Activated CD4-positive, CD25-positive, alpha-beta regulatory T cell treated with anti-CD3 and anti-CD28 coated beads, Interleukin-2, amount 50 U/mL, for 24 hours (primary cell): ENCODE data around the gene TEP1.
"Not testable (repeated sequence)": the region's sequence is repeated elsewhere in the genome, so short reads cannot be mapped to it uniquely, and the experiment has no call there.

Experiments
- ATAC-seq, 2 donors: fragments of 150-1000 bp; cut with Tn5 transposase; one replicate each; pipeline ENCODE4 v1.10.0; 2021; ENCODE audit warnings: mild to moderate bottlenecking in 1 of 2, moderate library complexity in 1 of 2

TEP1 gene

DNA sequence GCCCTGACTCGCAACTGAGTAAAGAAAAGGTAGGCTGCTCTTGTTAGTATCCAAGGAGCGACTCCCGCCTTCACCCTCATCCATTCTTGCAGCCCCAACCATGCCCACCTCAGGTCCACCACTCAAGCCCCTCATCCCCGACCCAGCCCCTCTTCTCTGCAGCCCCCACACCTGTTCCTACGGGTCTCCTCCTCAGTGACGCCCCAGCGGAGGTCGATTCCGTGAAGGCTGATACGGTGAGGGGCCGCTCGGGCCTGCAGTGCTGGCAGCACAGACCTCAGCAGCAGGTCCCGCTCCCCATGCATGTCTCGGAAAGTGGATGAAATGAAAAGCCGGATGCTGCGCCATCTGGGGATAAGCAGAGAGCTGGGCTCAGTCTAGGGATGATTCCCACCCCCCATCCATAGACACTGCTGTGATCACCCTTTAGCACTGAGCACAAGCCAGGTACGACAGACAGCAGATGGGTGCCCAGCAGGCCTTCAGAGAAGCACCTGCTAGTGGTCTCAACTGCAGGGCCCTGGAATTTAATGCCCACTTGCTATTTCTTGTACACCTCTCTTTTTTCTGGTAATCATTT is 26.9 kb downstream of the TEP1 start:
- ATAC-seq: no peak

DNA sequence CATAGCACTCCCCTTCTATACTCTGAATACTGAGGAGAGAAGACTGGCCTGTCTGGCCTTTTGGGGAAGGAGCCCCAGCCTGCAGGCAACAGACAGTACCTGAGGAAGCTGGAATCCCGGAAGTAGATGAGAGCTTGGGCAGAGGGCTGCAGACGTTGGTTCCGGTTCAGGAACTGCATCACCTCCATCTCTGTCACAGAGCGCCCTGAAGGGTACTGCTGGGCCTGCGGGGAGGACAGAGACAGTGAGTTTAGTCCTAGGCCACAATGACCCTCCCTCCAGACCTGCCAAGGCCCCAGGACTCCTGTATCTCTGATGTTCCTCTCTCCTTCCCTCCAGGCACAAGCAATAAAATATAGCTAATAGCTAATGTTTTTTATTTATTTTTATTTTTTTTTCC is 28.4 kb downstream of the TEP1 start:
- ATAC-seq: no peak

DNA sequence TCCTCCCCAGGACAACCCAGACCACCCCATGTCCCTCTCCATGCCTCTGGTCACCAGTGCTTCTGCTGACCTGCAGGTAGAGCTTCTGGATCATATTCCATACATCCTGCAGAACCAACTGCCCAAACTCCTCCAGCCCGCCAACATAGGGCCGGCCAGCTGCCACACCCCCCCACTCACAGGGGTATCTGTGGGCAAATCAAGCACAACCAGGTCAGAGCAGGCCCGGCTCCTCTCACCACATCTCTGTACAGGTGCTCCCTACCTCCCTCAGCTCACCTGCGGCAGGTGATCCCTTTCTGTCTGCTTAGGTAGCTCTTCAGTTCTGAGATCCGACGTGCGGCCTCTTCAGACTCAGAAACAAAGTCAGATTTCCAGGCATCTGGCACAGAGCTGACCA is 29.0 kb downstream of the TEP1 start:
- no peak for ATAC-seq

DNA sequence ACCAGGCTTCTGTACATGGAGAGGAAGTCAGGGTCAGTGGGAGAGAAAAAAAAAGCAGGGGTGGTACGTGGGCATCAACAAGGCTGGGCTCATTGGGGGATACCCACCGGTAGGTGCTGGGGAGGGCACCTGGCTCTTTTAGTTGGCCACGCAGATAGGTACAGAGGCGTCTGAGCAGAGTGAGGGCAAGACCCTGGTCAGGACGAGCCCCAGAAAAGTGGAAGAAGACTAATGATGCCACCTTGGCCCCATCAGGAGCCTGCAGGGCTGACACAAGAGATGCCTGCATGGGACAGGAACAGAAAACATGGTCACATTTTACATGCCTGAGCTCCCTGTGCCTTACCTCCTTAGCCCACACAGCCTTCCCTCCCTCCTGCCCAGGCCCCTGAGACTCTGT is 29.7 kb downstream of the TEP1 start:
- ATAC-seq: no peak

DNA sequence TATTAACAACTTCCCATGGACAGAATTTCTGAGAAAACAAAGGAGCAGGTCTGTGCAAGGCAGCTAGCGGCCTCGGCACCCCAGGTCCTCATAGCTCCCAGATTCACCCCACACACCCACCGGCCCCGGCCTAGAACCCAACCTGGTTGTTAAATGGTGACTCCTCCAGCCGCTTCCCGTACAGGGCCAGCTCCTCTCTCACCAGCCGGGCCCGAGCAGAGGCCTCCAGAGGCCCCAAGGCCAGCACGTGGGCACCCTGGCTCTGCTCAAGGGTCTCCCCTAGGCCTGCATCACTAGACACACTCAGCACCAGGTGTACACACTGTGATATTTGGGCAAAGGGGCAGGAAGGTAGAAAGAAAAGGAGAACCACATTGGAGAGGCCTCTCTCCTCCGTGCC is 30.3 kb downstream of the TEP1 start:
- no peak for ATAC-seq

DNA sequence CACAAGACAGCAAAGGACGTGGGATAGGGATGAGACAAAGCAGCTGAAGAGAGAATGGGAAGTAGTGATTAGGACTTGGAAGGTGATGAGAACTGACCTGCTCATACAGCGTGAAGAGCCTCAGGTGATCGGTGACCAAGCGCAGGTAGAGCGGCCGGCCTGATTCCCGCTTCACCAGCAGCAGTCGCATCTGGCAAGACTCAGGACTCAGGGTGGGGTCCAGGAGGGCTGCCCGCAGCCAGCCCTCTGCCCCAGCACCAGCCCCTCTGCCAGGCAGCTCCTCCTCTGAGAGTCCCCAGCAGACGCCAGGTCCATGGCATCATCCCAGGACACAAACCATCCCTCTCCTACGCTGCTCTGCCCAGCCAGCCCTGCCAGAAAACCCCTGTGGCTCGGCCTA is 30.8 kb downstream of the TEP1 start:
- no peak for ATAC-seq

DNA sequence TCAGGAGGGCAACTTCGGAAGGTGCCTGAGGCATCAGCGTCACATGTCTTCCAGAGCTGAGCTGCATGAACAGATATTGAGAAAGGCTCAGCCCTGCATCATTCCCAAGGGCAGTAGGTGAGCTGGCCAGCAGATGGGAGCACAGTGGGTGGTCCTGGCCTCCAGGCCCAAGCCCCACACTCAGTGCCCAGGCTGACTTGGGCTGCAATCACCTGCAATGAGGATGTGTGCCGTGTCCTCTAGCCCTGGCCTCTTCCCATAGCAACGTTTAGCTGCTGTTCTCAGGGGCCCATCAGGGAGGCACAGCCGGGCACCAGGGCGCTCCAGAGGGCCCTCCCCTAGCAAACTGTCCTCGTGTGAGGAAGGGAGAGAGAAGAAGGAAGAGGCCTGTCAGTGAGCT is 32.0 kb downstream of the TEP1 start:
- ATAC-seq: no peak

DNA sequence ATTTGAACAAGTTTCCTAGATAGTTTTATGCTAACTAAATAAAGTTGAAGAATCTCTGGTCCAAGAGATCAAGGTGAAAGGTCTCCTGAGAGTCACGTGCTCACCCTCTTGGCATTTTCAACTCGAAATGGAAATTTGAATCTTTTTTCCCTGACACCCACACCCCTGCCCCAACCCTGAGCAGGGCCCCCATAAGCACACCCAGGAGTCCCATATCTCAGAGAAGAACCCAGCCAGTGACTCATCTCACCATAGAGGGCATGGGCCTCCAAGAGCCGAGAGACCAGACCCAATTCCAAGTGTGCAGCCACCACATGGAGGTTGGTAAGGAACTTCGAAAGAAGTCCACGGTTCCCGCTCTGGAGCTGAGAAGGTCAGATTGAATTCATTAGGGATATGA is 32.6 kb downstream of the TEP1 start:
- ATAC-seq: no peak

DNA sequence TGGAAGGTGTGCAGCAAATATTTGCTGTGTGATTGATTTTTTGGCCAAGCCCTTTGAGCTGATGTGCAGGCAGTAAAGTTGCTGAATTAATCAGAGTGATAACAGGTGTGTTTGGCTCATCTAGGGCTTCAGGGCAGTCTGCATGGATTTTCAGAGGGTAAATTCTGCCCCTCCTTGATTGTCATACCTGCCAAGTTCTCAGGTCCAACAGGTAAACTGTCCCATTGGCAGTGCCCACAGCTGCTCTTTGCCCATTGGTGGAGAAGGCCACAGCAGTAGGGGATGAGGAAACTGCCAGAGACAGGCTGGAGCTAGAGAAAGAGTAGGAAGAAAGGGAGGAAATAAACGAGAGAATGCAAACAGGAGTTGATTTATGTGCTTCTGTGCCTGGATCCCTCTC is 33.6 kb downstream of the TEP1 start:
- no peak for ATAC-seq

DNA sequence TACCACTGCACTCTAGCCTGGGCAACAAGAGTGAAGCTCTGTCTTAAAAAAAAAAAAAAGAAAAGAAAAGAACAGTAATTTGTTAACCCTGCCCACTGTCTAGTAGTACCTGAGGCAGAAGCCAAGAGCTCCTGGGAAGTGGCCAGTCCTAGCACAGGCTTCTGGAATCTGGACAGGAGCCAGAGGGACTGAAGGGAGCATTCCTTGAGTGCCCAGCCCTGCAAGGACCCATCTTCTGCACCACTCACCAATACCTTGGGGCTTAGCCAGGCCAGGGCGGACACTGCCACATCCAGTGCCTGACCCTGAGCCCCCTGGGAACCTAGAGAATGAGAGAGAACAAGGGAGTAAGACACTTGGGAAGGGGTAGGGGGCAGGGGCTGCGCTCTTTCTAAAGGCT is 36.1 kb downstream of the TEP1 start:
- ATAC-seq: no peak

DNA sequence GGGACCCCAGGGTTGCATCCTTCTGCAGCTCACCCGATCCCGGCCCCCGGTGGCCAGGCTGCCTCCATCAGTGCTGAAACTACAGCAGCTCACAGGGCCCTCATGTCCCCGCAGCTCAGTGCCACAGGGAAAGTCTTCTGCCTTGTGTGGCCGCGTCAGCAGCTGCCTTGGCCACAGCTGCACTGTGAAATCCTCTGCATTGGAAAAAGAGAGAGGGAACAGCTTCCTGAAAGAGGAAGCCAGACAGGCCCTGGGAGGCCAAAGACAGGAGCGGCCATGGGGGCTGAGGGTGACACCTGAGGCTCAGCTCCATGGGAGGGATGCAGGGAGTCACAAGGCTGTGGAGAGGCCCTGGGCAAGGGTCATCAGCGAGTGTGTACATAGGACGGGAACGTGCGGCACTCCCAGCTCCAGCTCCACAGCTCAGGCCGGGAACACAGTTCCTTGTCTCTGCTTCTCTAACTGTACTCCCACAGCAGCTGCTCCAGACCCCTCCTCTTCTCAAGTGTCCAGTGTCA is 37.2 kb downstream of the TEP1 start:
- no peak for ATAC-seq

DNA sequence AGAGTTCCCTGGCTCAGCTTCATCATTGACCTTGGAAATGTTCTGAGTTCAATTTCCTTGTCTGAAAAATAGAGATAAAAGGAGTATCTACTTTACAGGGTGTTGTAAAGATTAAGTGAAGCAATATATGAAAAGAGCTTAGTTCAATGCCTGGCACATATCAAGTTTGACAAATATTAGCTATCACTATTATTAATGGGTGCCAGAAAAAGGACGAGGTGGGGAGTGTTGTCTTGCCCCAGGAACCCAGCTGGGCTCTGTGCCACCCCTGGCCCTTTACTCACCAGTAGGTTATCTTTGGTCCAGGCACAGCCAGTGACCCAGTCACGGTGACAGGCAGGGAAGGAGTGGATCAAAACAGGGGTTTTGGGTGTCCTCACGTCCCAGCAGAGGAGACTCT is 37.8 kb downstream of the TEP1 start:
- ATAC-seq: no peak

DNA sequence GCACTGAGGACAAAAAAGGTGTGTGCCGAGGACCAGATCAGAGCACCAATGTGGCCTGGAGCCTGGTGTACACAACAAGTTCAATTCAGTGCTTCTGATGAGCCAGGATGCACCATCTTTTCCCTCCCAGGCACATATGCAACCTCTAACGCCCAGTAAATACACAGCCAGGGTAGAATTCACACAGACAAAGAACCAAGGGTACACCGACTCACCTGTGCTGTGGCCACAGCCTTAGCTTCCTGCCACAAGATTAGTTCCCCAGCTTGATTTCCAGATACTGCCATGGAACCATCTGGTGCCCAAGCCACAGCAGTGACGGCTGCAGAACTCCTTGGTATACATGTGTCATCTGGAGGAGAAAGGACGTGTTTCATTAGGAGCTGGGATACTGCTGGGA is 40.5 kb downstream of the TEP1 start:
- ATAC-seq: no peak

DNA sequence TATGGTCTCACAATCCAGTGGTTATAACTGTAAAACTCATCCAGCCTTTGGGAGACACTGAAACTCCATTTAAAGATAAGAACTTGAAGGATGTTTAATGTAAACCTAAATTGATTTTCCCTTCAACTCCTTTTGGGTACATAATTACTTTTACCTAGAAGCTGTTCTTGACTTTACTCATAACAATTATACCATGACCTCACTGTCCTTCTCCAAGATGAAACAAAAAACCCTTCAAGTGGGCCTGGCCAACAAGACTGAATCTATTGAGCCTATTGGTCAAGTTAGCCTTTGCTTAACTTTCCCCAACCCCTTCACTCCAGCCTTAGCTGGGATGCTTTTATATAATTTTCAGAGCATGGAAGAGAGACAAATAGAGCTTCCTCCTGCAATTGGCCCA is 47.4 kb downstream of the TEP1 start:
- no peak for ATAC-seq

DNA sequence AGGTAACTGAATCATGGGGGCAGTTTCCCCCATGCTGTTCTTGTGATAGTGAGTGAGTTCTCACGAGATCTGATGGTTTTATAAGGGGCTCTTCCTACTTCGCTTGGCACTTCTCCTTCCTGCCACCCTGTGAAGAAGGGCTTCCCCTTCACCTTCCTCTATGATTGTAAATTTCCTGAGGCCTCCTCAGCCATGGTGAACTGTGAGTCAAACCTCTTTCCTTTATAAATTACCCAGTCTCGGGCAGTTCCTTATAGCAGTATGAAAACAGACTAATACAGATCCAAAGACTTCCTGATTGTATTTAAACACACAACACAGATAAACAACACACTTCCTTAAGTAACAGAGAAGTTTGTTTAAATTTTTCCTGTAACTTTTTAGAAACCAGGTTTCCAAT is 54.8 kb downstream of the TEP1 start:
- ATAC-seq: not testable (repeated sequence)

DNA sequence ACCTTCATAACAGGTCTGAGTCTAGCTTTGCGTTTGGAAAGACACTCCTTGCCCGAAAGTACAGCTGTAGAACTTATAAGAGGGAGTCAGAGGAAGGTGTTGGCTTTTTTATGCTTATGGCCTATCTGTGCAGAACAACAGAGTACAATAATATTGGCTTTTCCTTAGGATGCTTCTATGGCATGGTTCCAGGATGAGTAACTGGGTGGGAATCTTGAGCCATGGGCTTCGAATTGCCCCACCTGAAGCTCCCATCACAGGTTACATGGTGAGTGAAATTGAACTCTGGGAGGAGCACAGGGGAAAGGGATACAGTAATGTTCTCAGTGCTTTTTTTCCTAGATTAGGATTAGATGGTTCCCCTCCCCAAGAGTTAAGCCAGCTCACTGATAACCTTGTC is 56.9 kb downstream of the TEP1 start:
- ATAC-seq: no peak

DNA sequence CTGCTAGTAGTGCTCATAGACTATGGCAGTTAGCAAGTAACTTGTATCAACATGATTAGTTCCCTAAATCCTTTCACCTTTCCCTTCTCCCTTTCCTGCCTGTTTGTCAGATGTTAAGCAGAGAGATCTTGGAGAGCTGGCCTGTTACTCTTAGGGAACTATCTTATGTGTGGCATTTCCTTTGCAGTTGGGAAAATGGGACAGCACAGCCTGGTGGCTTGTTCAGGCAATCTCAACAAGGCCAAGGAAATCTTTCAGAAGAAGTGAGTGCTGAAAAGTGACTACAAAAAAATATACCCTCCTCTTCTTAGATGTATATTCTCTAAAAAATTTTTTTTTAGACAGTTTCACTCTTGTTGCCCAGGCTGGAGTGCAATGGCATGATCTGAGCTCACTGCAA is 62.4 kb downstream of the TEP1 start:
- no peak for ATAC-seq

DNA sequence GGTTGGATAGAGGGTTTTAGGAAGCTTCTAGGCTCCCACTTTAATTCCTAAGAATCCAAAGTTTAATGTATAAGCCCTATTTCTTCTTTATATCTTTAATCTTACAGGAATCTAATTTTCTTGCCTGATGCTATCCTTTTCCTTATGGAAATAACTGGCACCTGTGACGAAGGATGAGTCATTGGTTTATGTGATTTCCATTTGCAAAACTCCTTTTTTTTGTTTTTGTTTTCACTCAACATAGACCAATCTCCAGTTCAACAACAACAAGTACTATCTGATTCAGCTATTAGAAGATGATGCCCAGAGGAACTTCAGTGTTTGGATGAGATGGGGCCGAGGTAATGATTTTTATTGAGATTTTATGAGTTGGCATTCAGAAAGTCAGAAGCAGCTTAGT is 63.0 kb downstream of the TEP1 start:
- no peak for ATAC-seq

DNA sequence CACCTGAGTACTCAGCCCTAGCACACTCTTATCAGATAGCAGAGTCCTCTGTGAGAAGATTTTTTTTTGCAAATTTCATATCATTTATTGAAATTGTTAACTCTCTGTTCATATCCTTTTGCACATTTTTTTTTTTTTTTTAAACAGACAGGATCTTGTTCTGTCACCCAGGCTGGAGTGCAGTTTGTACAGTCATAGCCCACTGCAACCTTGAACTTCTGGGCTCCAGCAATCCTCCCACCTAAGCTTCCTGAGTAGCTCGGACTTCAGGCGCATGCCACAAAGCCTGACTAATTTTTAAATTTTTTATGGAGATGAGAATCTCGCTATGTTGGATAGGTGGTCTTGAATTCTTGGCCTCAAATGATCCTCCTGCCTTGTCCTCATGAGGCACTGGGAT is 65.6 kb downstream of the TEP1 start:
- ATAC-seq: no peak

DNA sequence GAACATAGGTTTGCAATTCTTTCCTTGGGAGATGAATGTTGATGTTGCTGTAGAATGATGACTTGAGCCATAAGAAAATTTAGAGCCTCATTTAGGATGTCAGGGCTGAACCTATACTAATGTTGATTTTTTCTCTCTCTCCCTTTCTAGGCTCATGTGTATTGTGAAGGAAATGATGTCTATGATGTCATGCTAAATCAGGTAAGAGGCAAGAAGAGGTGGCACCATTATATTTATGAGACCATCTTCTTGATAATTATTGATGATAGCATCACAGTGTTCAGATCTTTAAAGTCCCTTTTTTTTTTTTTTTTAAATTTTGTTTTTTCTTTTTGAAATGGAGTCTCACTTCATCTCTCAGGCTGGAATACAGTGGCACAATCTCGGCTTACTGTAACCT is 66.6 kb downstream of the TEP1 start:
- no peak for ATAC-seq

DNA sequence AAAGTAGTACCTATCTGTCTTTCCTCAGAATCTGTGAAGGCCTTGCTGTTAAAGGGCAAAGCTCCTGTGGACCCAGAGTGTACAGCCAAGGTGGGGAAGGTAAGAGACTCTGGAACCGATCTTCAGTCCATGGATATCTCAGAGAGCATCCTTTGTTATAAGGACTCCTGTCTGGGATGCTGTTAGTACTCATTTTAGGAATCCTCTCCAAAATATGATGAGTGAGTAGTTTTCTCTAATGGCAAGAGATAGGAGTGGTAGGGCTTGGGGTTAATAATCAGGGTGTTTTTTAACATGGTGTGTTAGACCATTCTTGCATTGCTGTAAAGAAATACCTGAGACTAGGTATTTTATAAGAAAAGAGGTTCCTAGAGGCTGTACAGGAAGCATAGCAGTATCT is 67.9 kb downstream of the TEP1 start:
- ATAC-seq: no peak

DNA sequence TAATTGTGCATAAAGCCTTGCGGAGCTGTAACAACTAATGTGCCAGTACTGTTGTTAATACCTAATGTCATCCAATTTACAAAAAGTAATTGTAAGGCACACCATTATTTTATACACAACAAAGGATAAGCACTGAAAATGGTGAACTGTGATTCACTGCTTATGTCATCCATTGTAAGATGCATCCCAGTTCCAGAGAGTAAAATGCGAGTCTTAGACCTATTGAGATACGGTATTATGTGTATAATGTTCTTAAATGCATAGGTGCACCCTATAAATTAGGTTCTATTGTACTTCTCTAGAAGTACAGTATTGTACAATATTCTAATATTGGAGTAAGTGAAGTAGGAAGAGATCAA is 69.5 kb downstream of the TEP1 start:
- no peak for ATAC-seq

DNA sequence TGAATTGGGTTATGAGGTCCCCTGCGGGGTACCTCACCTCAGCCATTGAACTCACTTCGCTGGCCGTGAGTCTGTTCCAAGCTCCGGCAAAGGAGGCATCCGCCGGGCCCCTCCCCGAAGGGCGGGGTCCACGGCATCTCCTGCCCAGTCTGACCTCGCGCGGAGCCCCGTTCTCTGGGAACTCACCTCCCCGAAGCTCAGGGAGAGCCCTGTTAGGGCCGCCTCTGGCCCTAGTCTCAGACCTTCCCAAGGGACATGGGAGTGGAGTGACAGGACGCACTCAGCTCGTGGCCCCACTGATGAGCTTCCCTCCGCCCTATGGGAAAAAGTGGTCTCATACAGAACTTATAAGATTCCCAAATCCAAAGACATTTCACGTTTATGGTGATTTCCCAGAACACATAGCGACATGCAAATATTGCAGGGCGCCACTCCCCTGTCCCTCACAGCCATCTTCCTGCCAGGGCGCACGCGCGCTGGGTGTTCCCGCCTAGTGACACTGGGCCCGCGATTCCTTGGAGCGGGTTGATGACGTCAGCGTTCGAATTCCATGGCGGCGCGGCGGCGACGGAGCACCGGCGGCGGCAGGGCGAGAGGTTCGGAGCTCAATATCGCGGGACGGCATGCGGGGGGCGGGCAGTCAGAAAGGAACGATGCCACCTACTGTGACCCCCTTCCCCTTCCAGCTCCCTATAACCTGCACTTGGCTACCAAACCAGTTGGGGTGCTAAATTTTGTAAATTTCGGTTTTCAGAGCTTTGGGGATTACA is 70.0 kb downstream of the TEP1 start, which contains the start of gene PARP2:
Gene PARP2 (plus strand): TSS at position 544 of the 770 bp plus-strand sequence. CDS start 7 bp downstream, at position 551.
- peak; percentile 90 to 92 for ATAC-seq

DNA sequence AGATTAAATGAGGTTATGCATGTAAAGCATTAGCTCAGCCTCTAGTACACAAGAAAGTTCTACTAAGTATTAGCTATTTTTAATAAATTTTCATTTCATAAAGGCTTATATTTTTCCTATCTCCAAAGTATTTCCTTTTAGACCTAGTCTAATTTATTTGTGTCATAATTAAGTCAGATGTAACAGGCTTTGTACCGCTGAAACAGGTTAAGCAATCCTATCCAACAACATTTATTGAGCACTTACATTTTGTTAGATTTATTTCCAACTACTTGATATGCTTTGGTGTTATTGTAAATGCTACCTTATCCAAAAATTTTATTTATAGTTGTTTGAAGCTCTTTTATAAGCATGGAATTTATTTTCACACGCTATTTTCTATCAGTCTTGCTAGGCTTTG is 71.7 kb downstream of the TEP1 start:
- no peak for ATAC-seq

DNA sequence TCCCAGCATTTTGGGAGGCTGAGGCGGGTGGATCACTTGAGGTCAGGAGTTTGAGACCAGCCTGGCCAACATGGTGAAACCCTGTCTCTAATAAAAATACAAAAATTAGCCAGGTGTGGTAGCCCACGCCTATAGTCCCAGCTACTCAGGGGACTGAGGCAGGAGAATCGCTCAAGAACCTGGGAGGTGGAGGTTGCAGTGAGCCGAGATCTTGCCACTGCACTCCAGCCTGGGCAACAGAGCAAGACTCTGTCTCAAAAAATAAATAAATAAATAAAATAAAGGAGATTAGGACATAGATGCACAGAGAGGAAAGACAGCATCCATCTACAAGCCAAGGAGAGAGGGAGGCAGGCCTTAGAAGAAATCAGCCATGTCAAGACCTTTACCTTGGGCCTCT is 72.3 kb downstream of the TEP1 start:
- ATAC-seq: not testable (repeated sequence)
